ENCODE results near the gene FAM234A.
"Not testable (repeated sequence)": the region's sequence is repeated elsewhere in the genome, so short reads cannot be mapped to it uniquely, and the experiment has no call there.

The FAM234A gene

GRCh38 chr16:234468-235305 lies at the start of gene FAM234A:
Gene FAM234A (plus strand): TSS chr16:234821. CDS start chr16:254414, 19,593 bp downstream.
- DNase-seq = peak; percentile 96

- no peak for DNase-seq
Measured at GRCh38 chr16:185213-185612, 49.4 kb upstream of the FAM234A start.

GRCh38 chr16:185691-186090 lies 48.9 kb upstream of the FAM234A start:
- DNase-seq = no peak

- no peak for DNase-seq
Measured at GRCh38 chr16:187330-187729, 47.3 kb upstream of the FAM234A start.

- no peak for DNase-seq
Measured at GRCh38 chr16:188674-189073, 45.9 kb upstream of the FAM234A start.

- DNase-seq = no peak
Measured at GRCh38 chr16:189604-190186, 44.9 kb upstream of the FAM234A start.

GRCh38 chr16:191831-192230 lies 42.8 kb upstream of the FAM234A start:
- DNase-seq = no peak

GRCh38 chr16:192686-193085 lies 41.9 kb upstream of the FAM234A start:
- DNase-seq = no peak

- no peak for DNase-seq
Measured at GRCh38 chr16:193441-193840, 41.2 kb upstream of the FAM234A start.

GRCh38 chr16:194516-194915 lies 40.1 kb upstream of the FAM234A start:
- DNase-seq = no peak

- DNase-seq = no peak
Measured at GRCh38 chr16:200388-200787, 34.2 kb upstream of the FAM234A start.

- DNase-seq = no peak
Measured at GRCh38 chr16:203246-203645, 31.4 kb upstream of the FAM234A start.

GRCh38 chr16:204046-204445 lies 30.6 kb upstream of the FAM234A start:
- not testable (repeated sequence) for DNase-seq

GRCh38 chr16:209359-209758 lies 25.3 kb upstream of the FAM234A start:
- not testable (repeated sequence) for DNase-seq

- DNase-seq = not testable (repeated sequence)
Measured at GRCh38 chr16:211631-212180, 22.9 kb upstream of the FAM234A start.

GRCh38 chr16:212999-213398 lies 21.6 kb upstream of the FAM234A start:
- DNase-seq = no peak

- DNase-seq = no peak
Measured at GRCh38 chr16:220021-220420, 14.6 kb upstream of the FAM234A start.

GRCh38 chr16:228151-228851 lies 6.3 kb upstream of the FAM234A start:
- no peak for DNase-seq

GRCh38 chr16:228852-229730 lies 5.5 kb upstream of the FAM234A start, which contains the start of gene LUC7L:
Gene LUC7L (minus strand): TSS chr16:229449. CDS start chr16:229339, 110 bp downstream.
- DNase-seq = peak; percentile 84

GRCh38 chr16:229731-230281 lies 4.8 kb upstream of the FAM234A start:
- DNase-seq = no peak

GRCh38 chr16:230351-230750 lies 4.3 kb upstream of the FAM234A start:
- not testable (repeated sequence) for DNase-seq

GRCh38 chr16:230949-231348 lies 3.7 kb upstream of the FAM234A start:
- no peak for DNase-seq
